HepG2 (cell line): Measurements from ENCODE around the gene CTDSP2. TPM values are rescaled to one million over a fixed set of nuclear protein-coding genes. Genes with fewer than 3 reads are reported as not detected.
A peak's percentile ranks its signal among the peaks of the same experiment; 100 is the strongest.

Experiments used
- AFF4 ChIP-seq: sonication (generic); formaldehyde crosslinking; IDR thresholded peaks from 2 replicates; pipeline ENCODE4 v1.4.0; 2020; ENCODE audit warnings: missing genetic modification reagents
- BRF2 ChIP-seq: sonication (generic); formaldehyde crosslinking; IDR thresholded peaks from 2 replicates; pipeline ENCODE4 v1.8.1; 2022; ENCODE audit warnings: mild to moderate bottlenecking, missing genetic modification reagents
- CREB1 ChIP-seq, 2 experiments: fragments of 450-650 bp in 1 of 2; IDR thresholded peaks; 2 replicates each; pipeline ENCODE4 v1.6.1; 2016 to 2017; ENCODE audit warnings: control low read depth in 1 of 2, mild to moderate bottlenecking in 1 of 2, missing compliant biosample characterization in 1 of 2, missing genetic modification characterization in 1 of 2
- MEF2D ChIP-seq: sonication (generic); formaldehyde crosslinking; IDR thresholded peaks from 2 replicates; pipeline ENCODE4 v1.5.1; 2020; ENCODE audit warnings: mild to moderate bottlenecking, missing genetic modification reagents
- MLX ChIP-seq: IDR thresholded peaks from 2 replicates; pipeline ENCODE4 v1.6.1; 2016
- PAXIP1 ChIP-seq: sonication (generic); formaldehyde crosslinking; conservative IDR thresholded peaks from 2 replicates; pipeline ENCODE4 v1.4.0; 2020; ENCODE audit warnings: mild to moderate bottlenecking, missing genetic modification reagents, moderate library complexity
- RCOR2 ChIP-seq: IDR thresholded peaks from 2 replicates; pipeline ENCODE4 v1.6.1; 2016; ENCODE audit warnings: missing biosample characterization, missing genetic modification reagents
- SIX1 ChIP-seq: sonication (generic); formaldehyde crosslinking; IDR thresholded peaks from 2 replicates; pipeline ENCODE4 v1.4.0; 2020; ENCODE audit warnings: missing genetic modification reagents, borderline replicate concordance
- SMAD9 ChIP-seq: sonication (generic); formaldehyde crosslinking; IDR thresholded peaks from 2 replicates; pipeline ENCODE4 v1.5.1; 2020; ENCODE audit warnings: mild to moderate bottlenecking, missing genetic modification reagents
- SOX6 ChIP-seq, 2 experiments: fragments of 450-650 bp in 1 of 2; sonication (generic) in 1 of 2; formaldehyde crosslinking in 1 of 2; IDR thresholded peaks; 2 replicates each; pipeline versions ENCODE4 v1.4.0 to v1.6.1; 2017 to 2020; ENCODE audit warnings: antibody characterized with exemption in 1 of 2, mild to moderate bottlenecking in 1 of 2, missing genetic modification reagents in 1 of 2
- SP4 ChIP-seq: sonication (generic); formaldehyde crosslinking; IDR thresholded peaks from 2 replicates; pipeline ENCODE4 v1.8.1; 2023; ENCODE audit warnings: mild to moderate bottlenecking, missing genetic modification reagents
- TCF7 ChIP-seq: sonication (generic); IDR thresholded peaks from 2 replicates; pipeline ENCODE4 v1.6.1; 2016; ENCODE audit warnings: antibody characterized with exemption, low read depth
- TGIF2 ChIP-seq: IDR thresholded peaks from 2 replicates; pipeline ENCODE4 v1.6.1; 2016; ENCODE audit warnings: control low read depth, missing compliant biosample characterization
- ZNF205 ChIP-seq: IDR thresholded peaks from 2 replicates; pipeline ENCODE4 v1.6.1; 2018; ENCODE audit warnings: missing biosample characterization, missing genetic modification reagents
- ZNF510 ChIP-seq: sonication (generic); formaldehyde crosslinking; IDR thresholded peaks from 2 replicates; pipeline ENCODE4 v1.4.0; 2020; ENCODE audit warnings: low read depth, mild to moderate bottlenecking, missing genetic modification reagents
- ZNF574 ChIP-seq: sonication (generic); formaldehyde crosslinking; IDR thresholded peaks from 2 replicates; pipeline ENCODE4 v1.4.0; 2020; ENCODE audit warnings: missing genetic modification reagents
- ZNF589 ChIP-seq: sonication (generic); formaldehyde crosslinking; conservative IDR thresholded peaks from 2 replicates; pipeline ENCODE4 v1.8.0; 2022; ENCODE audit warnings: mild to moderate bottlenecking, moderate library complexity, missing genetic modification reagents
- ZNF792 ChIP-seq: IDR thresholded peaks from 2 replicates; pipeline ENCODE4 v1.6.1; 2016
- polyA plus RNA-seq, 8 experiments: library from polyadenylated mRNA; depleted of rRNA in 3 of 8; stranded (reverse) in 7 of 8; unstranded in 1 of 8; fragments of >200 nt; fragmentation: Illumina TruSeq in 4 of 8; extraction: Trizol in 4 of 8; gene quantifications; 2 replicates each; pipeline versions ENCODE4 v1.2.1 to v1.2.3, GENCODE V29; 2011 to 2016; ENCODE audit warnings: low read depth in 4 of 8, missing spikeins in 1 of 8, mixed read lengths in 1 of 8; ENCODE audit not compliant: insufficient read depth in 1 of 8
- total RNA-seq, 5 experiments: library from RNA; depleted of rRNA; stranded (reverse); fragments of >200 nt; fragmentation: Illumina TruSeq; extraction: Trizol; gene quantifications; 2 replicates each; pipeline ENCODE4 v1.2.3, GENCODE V29; 2016; ENCODE audit warnings: low read depth in 1 of 5

Gene CTDSP2
- total and polyA plus RNA-seq, 2 of the 13 experiments (the other 11 are each of a cell fraction or from before 2014, with no cell fraction given) = 38.1 to 82.5 TPM

GRCh38 chr12:57771873-57772428, 74.6 kb downstream of the CTDSP2 start, which contains the start of gene METTL1 (continued):
- peak; percentile 60; the same call in 1 of the 2 replicates for TF ChIP-seq ZNF510 (CRISPR knock-in tag)
- peak; percentile 75 for TF ChIP-seq PAXIP1 (CRISPR knock-in tag)
- no peak for TF ChIP-seq TCF7
- TF ChIP-seq MLX = 0 out of 2 replicates have a peak, but pooled peaks have one; percentile 23
- TF ChIP-seq SIX1 = peak; percentile 67; the same call in 1 of the 2 replicates
- TF ChIP-seq ZNF574 = peak; percentile 90
- peak; percentile 60; the same call in 1 of the 2 replicates for TF ChIP-seq ZNF792 (CRISPR knock-in tag)
- TF ChIP-seq ZNF205 (CRISPR knock-in tag) = 0 out of 2 replicates have a peak, but pooled peaks have one; percentile 66
- no peak for TF ChIP-seq SMAD9
- TF ChIP-seq AFF4 = no peak
- peak; percentile 58 for TF ChIP-seq MEF2D (CRISPR knock-in tag)
- peak; percentile 83 for TF ChIP-seq TGIF2 (CRISPR knock-in tag)
- peak; percentile 60; the same call in 1 of the 2 replicates for TF ChIP-seq ZNF589 (CRISPR knock-in tag)
- TF ChIP-seq BRF2 = no peak; the same call in none of the 2 replicates
- no peak for TF ChIP-seq SOX6 (IDR thresholded peaks at IDR 0.05)
- peak; percentile 62 for TF ChIP-seq SOX6 (CRISPR knock-in tag; IDR thresholded peaks at IDR 0.05)
- peak; percentile 95 for TF ChIP-seq SP4 (CRISPR knock-in tag)
- no peak for TF ChIP-seq RCOR2 (CRISPR knock-in tag)
- peak; percentile 95 for TF ChIP-seq CREB1 (IDR thresholded peaks at IDR 0.05)
- TF ChIP-seq CREB1 (CRISPR knock-in tag; IDR thresholded peaks at IDR 0.05) = peak; percentile 99
